Activated CD8-positive, alpha-beta memory T cell treated with anti-CD3 and anti-CD28 coated beads, Interleukin-2, amount 10 ng/mL, durations not matched to agents 7 days and 5 days (primary cell): ENCODE results near the gene SLC27A4. TPM values are rescaled to one million over a fixed set of nuclear protein-coding genes. Genes with fewer than 3 reads are reported as not detected.

Experiments used
- ATAC-seq: fragments of 150-1000 bp; cut with Tn5 transposase; one replicate; pipeline ENCODE4 v1.10.0; 2021; ENCODE audit warnings: moderate library complexity
- CTCF ChIA-PET: fragments of 350-600 bp; sonication (Branson Sonifier 250); formaldehyde crosslinking; loops from one replicate; lab custom pipeline; 2021; ENCODE audit warnings: antibody characterized with exemption; lab: Charles Lee
- DNase-seq: peaks from one replicate; pipeline ENCODE4 v3.0.0-alpha.2; 2020
- H3K27ac Mint-ChIP-seq: one replicate; pipeline ENCODE4 v1.8.0; 2021; ENCODE audit warnings: mild to moderate bottlenecking, mixed read lengths
- H3K27me3 Mint-ChIP-seq: one replicate; pipeline ENCODE4 v1.8.0; 2021; ENCODE audit warnings: mixed read lengths
- H3K36me3 Mint-ChIP-seq: one replicate; pipeline ENCODE4 v1.8.0; 2021; ENCODE audit warnings: mild to moderate bottlenecking, mixed read lengths
- H3K4me1 Mint-ChIP-seq: one replicate; pipeline ENCODE4 v1.8.0; 2021; ENCODE audit warnings: mixed read lengths
- H3K4me3 Mint-ChIP-seq: one replicate; pipeline ENCODE4 v1.8.0; 2021; ENCODE audit warnings: mild to moderate bottlenecking, moderate library complexity, mixed read lengths
- H3K9me3 Mint-ChIP-seq: one replicate; pipeline ENCODE4 v1.8.0; 2022; ENCODE audit warnings: low read depth, mixed read lengths
- total RNA-seq, 2 experiments: library from RNA; stranded (reverse); gene quantifications; one replicate each; pipeline ENCODE4 v1.2.3, GENCODE V29; 2021

Gene SLC27A4
- total RNA-seq, 2 experiments from 2014 or later: 19.3 to 26.1 TPM

DNA sequence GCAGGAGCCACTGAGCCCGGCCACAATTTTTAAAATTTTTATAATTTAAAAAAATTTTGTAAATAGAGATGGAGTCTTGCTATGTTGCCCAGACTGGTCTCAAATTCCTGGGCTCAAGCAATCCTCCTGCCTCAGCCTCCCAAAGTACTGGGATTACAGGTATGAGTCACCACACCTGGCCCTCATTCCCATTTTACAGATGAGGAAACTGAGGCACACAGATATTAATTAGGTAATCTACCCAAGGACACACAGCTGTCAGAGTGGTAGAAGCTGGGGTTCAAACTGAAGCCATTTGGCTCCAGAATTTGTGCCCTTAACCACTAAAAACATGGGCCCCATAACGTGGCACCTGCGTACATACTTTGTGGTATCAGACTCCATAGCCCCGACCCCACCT is 25.6 kb upstream of the SLC27A4 start:
- DNase-seq: no peak
- H3K27ac Mint-ChIP-seq: no peak overlapping the region
- H3K4me3 Mint-ChIP-seq: no peak overlapping the region
- no peak for ATAC-seq
- H3K36me3 Mint-ChIP-seq: peaks cover 10% of the 10 kb centered on the region
- no peaks in the 10 kb centered on the region for H3K9me3 Mint-ChIP-seq
- H3K27me3 Mint-ChIP-seq: no peaks in the 10 kb centered on the region
- H3K4me1 Mint-ChIP-seq: no peaks in the 10 kb centered on the region
- CTCF ChIA-PET: interaction anchor here (1.9 kb wide), 1 partner anchor 19 kb away, joined by 7 read pairs; no protein-coding TSS in a partner anchor

DNA sequence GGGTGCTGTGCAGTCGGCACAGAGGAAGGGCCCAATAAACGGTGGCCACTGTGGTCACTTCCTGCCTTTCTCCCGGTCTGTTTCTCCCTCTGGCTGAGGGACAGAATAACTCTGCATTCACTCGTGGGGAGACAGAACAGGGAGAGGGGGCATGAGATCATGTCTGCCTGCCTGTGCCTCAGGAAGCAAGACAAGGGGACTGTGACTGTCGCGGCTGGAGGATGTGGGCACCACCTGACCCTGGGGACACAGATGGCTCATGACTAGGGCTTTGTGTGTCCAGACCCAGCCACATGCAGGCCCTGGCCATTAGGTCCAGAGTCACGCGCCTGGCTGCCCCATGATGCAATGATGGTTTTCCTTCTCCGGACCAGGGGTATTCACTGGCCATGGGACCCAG is 23.9 kb upstream of the SLC27A4 start:
- H3K27ac Mint-ChIP-seq: no peak overlapping the region
- no peak for DNase-seq
- H3K27me3 Mint-ChIP-seq: no peaks in the 10 kb centered on the region
- H3K4me1 Mint-ChIP-seq: peaks cover 4% of the 10 kb centered on the region
- H3K36me3 Mint-ChIP-seq: peaks cover 10% of the 10 kb centered on the region
- H3K9me3 Mint-ChIP-seq: no peaks in the 10 kb centered on the region
- no peak for ATAC-seq
- H3K4me3 Mint-ChIP-seq: no peak overlapping the region
- CTCF ChIA-PET: no interaction called here

DNA sequence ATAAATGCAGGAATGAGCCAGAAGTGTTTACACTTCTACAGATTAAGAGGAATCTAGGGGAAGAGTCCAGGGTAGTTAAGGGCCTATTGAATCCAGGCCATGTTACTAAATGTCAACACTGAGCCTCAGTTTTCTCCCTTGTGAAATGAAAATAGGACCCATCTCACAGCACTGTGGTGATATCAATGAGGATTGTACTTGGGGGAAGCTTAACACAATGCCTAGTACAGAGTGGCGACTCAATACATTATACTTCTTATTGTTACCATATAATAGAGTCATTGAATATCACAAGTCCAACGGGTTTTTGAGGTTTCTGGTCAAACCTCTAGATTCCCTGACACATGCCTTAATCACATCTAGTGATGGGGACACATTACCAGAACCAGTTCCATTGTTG is 22.7 kb upstream of the SLC27A4 start:
- DNase-seq: no peak
- H3K4me3 Mint-ChIP-seq: no peak overlapping the region
- CTCF ChIA-PET: no interaction called here
- H3K27ac Mint-ChIP-seq: no peak overlapping the region
- H3K27me3 Mint-ChIP-seq: no peaks in the 10 kb centered on the region
- peaks cover 8% of the 10 kb centered on the region for H3K36me3 Mint-ChIP-seq
- no peak for ATAC-seq
- no peaks in the 10 kb centered on the region for H3K9me3 Mint-ChIP-seq
- peaks cover 7% of the 10 kb centered on the region for H3K4me1 Mint-ChIP-seq

DNA sequence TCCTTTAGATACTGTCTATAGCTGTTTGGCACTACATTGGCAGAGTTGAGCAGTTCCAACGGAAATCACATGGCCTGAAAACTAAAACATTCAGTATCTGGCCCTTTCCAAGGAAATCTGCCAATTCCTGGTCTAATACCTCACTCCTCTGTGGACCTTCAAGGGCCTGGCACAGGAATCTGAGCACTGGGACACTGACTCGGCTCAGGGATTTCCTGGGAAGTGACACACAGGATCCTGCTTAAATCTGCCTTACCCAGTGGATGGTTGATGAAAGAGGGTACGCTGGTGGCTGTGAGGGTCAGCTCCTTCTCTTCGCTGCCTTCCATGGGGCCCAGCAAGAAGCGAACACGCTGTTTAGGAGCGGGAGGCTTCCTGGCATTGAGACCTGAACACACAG is 19.0 kb upstream of the SLC27A4 start:
- peaks cover 11% of the 10 kb centered on the region for H3K36me3 Mint-ChIP-seq
- CTCF ChIA-PET: interaction anchor here (0.5 to 5.3 kb wide), 3 partner anchors 16 to 45 kb away, joined by 3 to 22 read pairs (median 3); partner anchors contain the start of genes GOLGA2 and SWI5

DNA sequence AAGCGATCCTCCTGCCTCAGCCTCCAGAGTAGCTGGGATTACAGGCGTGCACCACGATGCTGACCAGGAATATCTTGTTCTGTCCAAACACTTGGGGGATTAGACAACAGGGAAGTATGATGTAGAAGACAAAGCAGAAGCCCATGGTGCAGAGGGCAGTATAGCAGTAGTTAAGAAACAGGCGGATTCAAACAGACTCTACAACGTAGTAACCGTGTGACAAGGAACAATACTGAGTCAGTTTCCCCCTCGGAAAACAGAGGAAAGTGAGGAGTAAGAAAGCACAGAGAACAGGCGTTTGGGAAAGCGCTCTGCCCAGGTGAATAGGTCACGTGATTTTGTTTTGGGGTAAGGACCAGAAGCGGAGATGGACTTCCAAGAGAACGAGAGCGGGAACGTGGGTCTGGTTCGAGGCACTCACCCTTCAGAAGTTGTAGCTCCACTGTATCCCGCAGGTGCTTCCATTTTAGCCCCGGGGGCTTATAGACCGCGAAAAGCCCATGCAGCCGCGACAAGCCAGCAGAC is 18.4 kb upstream of the SLC27A4 start:
- H3K36me3 Mint-ChIP-seq: peaks cover 8% of the 10 kb centered on the region
- peak; percentile 5 for ATAC-seq
- H3K4me1 Mint-ChIP-seq: peaks cover 29% of the 10 kb centered on the region
- DNase-seq: no peak
- H3K4me3 Mint-ChIP-seq: peak overlapping the region; percentile 92
- no peaks in the 10 kb centered on the region for H3K9me3 Mint-ChIP-seq
- no peaks in the 10 kb centered on the region for H3K27me3 Mint-ChIP-seq
- H3K27ac Mint-ChIP-seq: peak overlapping the region; percentile 94
- CTCF ChIA-PET: interaction anchor here (0.5 to 5.3 kb wide), 5 partner anchors 16 to 187 kb away, joined by 3 to 22 read pairs (median 3); partner anchors contain the start of genes GOLGA2 and SWI5

More for the DNA sequence above, 19.0 kb upstream of the SLC27A4 start:
- H3K27me3 Mint-ChIP-seq: no peaks in the 10 kb centered on the region
- no peak for DNase-seq
- peaks cover 29% of the 10 kb centered on the region for H3K4me1 Mint-ChIP-seq
- H3K9me3 Mint-ChIP-seq: no peaks in the 10 kb centered on the region
- H3K4me3 Mint-ChIP-seq: peak overlapping the region; percentile 92
- no peak for ATAC-seq
- H3K27ac Mint-ChIP-seq: peak overlapping the region; percentile 28

DNA sequence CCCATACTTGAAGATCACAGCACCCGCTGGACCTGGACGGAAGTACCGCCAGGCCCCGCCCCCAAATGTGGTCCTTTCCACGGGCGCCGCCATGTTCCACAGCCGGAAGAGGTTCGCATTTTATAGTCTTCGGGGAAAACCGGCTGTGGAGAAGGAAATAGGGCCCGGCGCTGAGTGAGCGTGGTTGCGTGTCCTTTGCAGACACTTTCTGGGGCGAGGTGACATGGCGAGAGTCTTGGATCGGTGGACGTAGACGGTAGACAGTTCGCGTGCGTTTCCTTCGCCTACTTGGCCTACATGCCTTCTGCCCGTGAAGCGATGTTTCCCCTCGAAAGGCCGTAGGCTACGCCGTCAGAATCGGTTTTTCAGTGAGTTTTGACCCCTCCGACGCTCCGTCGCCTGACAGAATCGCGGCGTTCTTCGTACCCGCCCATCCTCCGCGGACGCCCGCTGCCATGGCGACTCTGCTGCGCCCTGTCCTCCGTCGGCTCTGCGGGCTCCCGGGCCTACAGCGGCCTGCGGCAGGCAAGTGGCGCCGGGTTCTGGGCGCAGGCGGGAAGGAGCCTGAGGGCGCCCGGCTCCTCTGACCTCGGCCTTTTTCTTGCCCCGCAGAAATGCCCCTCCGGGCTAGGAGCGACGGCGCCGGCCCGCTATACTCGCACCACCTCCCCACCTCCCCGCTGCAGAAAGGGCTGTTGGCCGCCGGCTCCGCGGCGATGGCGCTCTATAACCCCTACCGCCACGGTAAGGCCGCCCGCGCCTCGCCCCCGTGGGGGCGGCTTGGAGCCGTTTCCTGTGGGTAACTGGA is 17.7 kb upstream of the SLC27A4 start, which contains the start of the genes COQ4 and TRUB2:
COQ4 (plus strand) TSS at position 436 of the 808 bp plus-strand sequence; CDS start at position 456, 20 bp downstream.
TRUB2 (minus strand) TSS at position 44 of the 808 bp plus-strand sequence; CDS start at position 5, 39 bp downstream.
- peaks cover 29% of the 10 kb centered on the region for H3K4me1 Mint-ChIP-seq
- peak; percentile 88 for ATAC-seq

DNA sequence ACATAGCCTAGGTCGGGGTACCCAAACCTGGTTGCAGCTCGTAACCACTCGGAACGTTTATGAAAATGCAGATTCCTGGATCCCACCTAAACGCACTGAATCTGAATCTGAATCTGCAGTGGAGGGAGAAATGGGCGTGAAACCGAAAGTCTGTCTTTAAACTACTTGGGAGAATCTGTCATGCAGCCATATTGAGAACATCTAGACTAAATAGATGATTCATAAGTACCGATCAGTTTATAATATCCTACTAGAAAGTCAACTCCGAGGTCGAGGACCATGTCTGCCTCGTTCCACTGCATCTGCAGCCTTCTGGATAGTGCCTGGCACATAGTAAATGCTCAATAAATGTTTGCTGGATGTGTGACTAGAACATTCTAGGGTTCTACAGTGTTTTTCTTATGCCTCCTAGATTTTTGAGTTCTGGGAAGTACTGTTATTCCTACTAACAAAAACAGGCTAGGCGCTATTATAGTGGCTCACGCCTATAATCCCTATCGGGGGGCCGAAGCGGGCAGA is 17.1 kb upstream of the SLC27A4 start:
- Mint-ChIP-seq H3K4me1 (peaks cover 29% of the 10 kb centered on the region), H3K27ac (peak overlapping the region; percentile 79), H3K27me3 (no peaks in the 10 kb centered on the region), H3K9me3 (no peaks in the 10 kb centered on the region), H3K36me3 (peaks cover 6% of the 10 kb centered on the region), H3K4me3 (peak overlapping the region; percentile 92)
- CTCF ChIA-PET: interaction anchor here (3.9 to 5.3 kb wide), 2 partner anchors 18 to 28 kb away, joined by 10 to 22 read pairs; no protein-coding TSS in a partner anchor
- DNase-seq: no peak
- peak; percentile 5 for ATAC-seq

More for the DNA sequence above, 17.7 kb upstream of the SLC27A4 start, which contains the start of the genes COQ4 and TRUB2:
- Mint-ChIP-seq H3K27me3 (no peaks in the 10 kb centered on the region), H3K36me3 (peaks cover 5% of the 10 kb centered on the region), H3K4me3 (peak within 1 kb of the TSS; percentile 92), H3K27ac (peak within 1 kb of the TSS; percentile 94), H3K9me3 (no peaks in the 10 kb centered on the region)
- CTCF ChIA-PET: interaction anchor here (3.9 to 5.3 kb wide), 2 partner anchors 19 to 27 kb away, joined by 10 to 22 read pairs; no protein-coding TSS in a partner anchor
- peak; percentile 96 for DNase-seq

DNA sequence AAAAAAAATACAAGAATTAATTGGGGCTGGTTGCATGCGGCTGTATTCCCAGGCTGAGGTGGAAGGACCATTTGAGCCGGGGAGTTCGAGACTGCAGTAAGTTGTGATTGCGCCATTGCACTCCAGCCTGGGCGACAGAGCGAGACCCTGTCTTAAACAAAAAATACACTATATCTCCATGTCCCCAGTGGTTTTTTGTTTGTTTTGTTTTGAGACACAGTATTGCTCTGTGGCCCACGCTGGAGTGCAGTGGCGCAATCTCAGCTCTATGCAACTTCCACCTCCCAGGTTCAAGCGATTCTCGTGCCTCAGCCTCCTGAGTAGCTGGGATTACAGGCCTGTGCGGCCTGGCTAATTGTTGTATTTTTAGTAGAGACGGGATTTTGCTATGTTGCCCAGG is 16.5 kb upstream of the SLC27A4 start:
- H3K27ac Mint-ChIP-seq: peak overlapping the region; percentile 79
- DNase-seq (no peak), ATAC-seq (no peak)
- peaks cover 29% of the 10 kb centered on the region for H3K4me1 Mint-ChIP-seq
- H3K36me3 Mint-ChIP-seq: peaks cover 6% of the 10 kb centered on the region
- peak overlapping the region; percentile 92 for H3K4me3 Mint-ChIP-seq
- H3K27me3 Mint-ChIP-seq: no peaks in the 10 kb centered on the region
- CTCF ChIA-PET: interaction anchor here (3.9 to 5.3 kb wide), 2 partner anchors 18 to 28 kb away, joined by 10 to 22 read pairs; no protein-coding TSS in a partner anchor
- no peaks in the 10 kb centered on the region for H3K9me3 Mint-ChIP-seq

DNA sequence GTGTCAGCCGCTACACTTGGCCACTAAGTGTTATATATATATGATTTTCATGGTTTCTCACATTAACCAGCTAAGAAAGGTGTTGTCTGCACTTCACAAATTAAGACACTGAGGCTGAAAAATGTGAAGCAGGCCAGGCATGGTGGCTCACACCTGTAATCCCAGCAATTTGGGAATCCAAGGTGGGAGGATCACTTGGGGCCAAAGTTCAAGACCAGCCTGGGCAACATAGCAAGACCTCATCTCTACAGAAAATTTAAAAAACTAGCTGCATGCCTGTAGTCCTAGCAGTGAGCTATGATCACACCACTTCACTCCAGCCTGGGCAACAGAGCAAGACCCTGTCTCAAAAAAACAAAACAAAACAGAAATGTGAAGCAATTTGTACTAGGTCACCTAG is 15.9 kb upstream of the SLC27A4 start:
- ATAC-seq (no peak), DNase-seq (no peak)
- peak overlapping the region; percentile 38 for H3K4me3 Mint-ChIP-seq
- no peaks in the 10 kb centered on the region for H3K9me3 Mint-ChIP-seq
- CTCF ChIA-PET: interaction anchor here (1.3 to 5.3 kb wide), 3 partner anchors 17 to 38 kb away, joined by 5 to 22 read pairs (median 10); no protein-coding TSS in a partner anchor
- H3K27me3 Mint-ChIP-seq: no peaks in the 10 kb centered on the region
- peaks cover 29% of the 10 kb centered on the region for H3K4me1 Mint-ChIP-seq
- H3K27ac Mint-ChIP-seq: peak overlapping the region; percentile 52
- H3K36me3 Mint-ChIP-seq: peaks cover 6% of the 10 kb centered on the region

DNA sequence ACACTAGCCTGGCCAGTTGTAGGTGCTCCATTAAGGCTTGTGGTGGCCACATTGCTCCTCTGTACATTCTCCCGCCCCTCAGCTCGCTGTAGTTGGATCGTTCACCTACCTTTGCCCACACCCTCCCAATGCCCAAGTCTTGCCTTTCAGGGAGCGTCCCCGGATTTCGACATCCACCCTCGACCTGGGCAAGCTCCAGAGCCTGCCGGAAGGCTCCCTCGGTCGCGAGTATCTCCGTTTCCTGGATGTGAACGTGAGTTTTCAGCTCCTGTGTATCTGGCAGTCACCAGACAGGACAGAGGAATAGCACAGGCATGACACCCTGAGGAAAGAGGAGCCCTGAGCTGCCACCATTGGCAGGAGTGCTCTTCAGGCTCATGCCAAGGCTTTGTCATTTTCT is 14.7 kb upstream of the SLC27A4 start:
- peaks cover 29% of the 10 kb centered on the region for H3K4me1 Mint-ChIP-seq
- no peak for ATAC-seq
- no peak overlapping the region for H3K4me3 Mint-ChIP-seq
- peaks cover 6% of the 10 kb centered on the region for H3K36me3 Mint-ChIP-seq
- CTCF ChIA-PET: interaction anchor here (1.3 to 5.3 kb wide), 3 partner anchors 16 to 37 kb away, joined by 5 to 22 read pairs (median 10); no protein-coding TSS in a partner anchor
- DNase-seq: no peak
- no peaks in the 10 kb centered on the region for H3K9me3 Mint-ChIP-seq
- no peaks in the 10 kb centered on the region for H3K27me3 Mint-ChIP-seq
- H3K27ac Mint-ChIP-seq: no peak overlapping the region

DNA sequence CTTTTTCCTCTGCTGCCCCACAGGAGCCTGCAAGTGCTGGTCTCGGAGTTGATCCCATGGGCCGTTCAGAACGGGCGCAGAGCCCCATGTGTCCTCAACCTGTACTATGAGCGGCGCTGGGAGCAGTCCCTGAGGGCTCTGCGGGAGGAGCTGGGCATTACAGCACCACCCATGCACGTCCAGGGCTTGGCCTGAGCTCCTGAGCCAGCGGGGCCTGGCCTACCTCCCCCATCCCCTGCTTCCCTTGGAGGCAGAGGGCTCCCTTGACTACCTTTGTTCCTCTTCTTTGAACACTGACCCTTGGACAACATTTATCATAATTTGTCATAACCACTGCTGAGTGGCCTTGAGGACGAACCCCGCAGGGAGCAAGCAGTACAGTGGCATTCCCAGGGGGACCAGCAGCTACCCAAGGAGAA is 6.9 kb upstream of the SLC27A4 start:
- no peaks in the 10 kb centered on the region for H3K36me3 Mint-ChIP-seq
- no peak overlapping the region for H3K27ac Mint-ChIP-seq
- H3K9me3 Mint-ChIP-seq: no peaks in the 10 kb centered on the region
- H3K4me3 Mint-ChIP-seq: no peak overlapping the region
- H3K4me1 Mint-ChIP-seq: no peaks in the 10 kb centered on the region
- no peaks in the 10 kb centered on the region for H3K27me3 Mint-ChIP-seq
- DNase-seq: no peak
- ATAC-seq: no peak
- CTCF ChIA-PET: interaction anchor here (1.1 to 2.7 kb wide), 2 partner anchors 8 to 38 kb away, joined by 3 to 12 read pairs; no protein-coding TSS in a partner anchor

DNA sequence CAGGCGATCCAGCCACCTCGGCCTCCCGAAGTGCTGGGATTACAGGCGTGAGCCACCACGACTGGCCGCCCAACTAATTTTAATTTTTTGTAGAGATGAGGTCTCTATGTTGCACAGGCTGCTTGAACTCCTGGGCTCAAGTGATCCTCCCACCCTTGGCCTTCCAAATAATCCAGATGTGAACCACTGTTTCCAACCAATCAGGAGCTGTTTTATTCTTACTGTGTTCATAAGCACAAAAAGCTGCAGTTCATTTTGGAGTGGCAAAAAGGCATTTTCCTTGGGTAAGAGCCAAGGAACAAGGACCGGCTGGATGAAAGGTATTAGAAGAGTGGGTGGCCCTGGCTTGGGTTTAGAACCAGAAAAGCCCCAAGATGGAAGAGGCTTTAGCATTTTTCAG is 5.2 kb upstream of the SLC27A4 start:
- Mint-ChIP-seq H3K4me3 (no peak overlapping the region), H3K27me3 (no peaks in the 10 kb centered on the region), H3K9me3 (no peaks in the 10 kb centered on the region), H3K4me1 (peaks cover 4% of the 10 kb centered on the region), H3K27ac (no peak overlapping the region), H3K36me3 (no peaks in the 10 kb centered on the region)
- CTCF ChIA-PET: interaction anchor here (1.6 kb wide), 1 partner anchor 80 kb away, joined by 4 read pairs; no protein-coding TSS in a partner anchor
- DNase-seq (no peak), ATAC-seq (no peak)

DNA sequence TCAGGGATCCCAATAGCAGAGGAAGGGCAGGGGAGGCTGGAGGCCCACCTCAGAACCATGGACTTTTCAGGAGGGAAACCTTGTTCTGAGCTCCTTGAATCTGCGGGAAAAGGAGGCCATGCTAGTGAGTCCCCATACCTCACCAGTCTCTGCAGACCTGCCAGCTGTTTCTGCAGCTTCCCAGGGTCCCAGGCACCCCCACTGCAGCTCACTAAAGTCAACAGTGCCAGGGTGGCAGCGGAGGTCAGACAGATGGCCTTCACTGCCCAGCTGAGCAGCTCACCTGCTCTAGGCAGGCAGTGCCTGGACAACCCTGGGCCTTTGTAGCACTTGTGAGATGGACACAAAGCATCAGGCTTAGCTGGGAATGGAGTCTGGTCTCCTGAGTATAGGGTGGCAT is 4.4 kb upstream of the SLC27A4 start:
- H3K9me3 Mint-ChIP-seq: no peaks in the 10 kb centered on the region
- H3K27ac Mint-ChIP-seq: no peak overlapping the region
- H3K4me1 Mint-ChIP-seq: peaks cover 4% of the 10 kb centered on the region
- no peak overlapping the region for H3K4me3 Mint-ChIP-seq
- no peaks in the 10 kb centered on the region for H3K27me3 Mint-ChIP-seq
- CTCF ChIA-PET: interaction anchor here (1.3 to 1.6 kb wide), 2 partner anchors 41 to 81 kb away, joined by 4 to 5 read pairs; no protein-coding TSS in a partner anchor
- ATAC-seq: no peak
- DNase-seq: no peak
- no peaks in the 10 kb centered on the region for H3K36me3 Mint-ChIP-seq
